Activated CD4-positive, alpha-beta T cell treated with anti-CD3 and anti-CD28 coated beads for 36 hours (primary cell): ENCODE data around the gene MGAT4D. TPM values are rescaled to one million over a fixed set of nuclear protein-coding genes. Genes with fewer than 3 reads are reported as not detected.
"Not testable (repeated sequence)": the region's sequence is repeated elsewhere in the genome, so short reads cannot be mapped to it uniquely, and the experiment has no call there.

Experiments used
- ATAC-seq: fragments of 200-7000 bp; cut with Tn5 transposase; one replicate; pipeline ENCODE4 v1.10.0; 2021; ENCODE audit warnings: mild to moderate bottlenecking, moderate library complexity
- CTCF ChIA-PET: fragments of 350-600 bp; sonication (Branson Sonifier 250); formaldehyde crosslinking; loops from one replicate; lab custom pipeline; 2021; ENCODE audit warnings: antibody characterized with exemption; lab: Charles Lee
- POLR2A ChIA-PET: fragments of 350-600 bp; sonication (Branson Sonifier 250); formaldehyde crosslinking; loops from one replicate; lab custom pipeline; 2021; ENCODE audit warnings: antibody characterized with exemption, inconsistent platforms; lab: Charles Lee
- DNase-seq: peaks from one replicate; pipeline ENCODE4 v3.0.0-alpha.2; 2020
- H3K27ac Mint-ChIP-seq: one replicate; pipeline ENCODE4 v1.8.0; 2021; ENCODE audit warnings: mixed read lengths
- H3K27me3 Mint-ChIP-seq: one replicate; pipeline ENCODE4 v1.8.0; 2021; ENCODE audit warnings: mixed read lengths
- H3K36me3 Mint-ChIP-seq: one replicate; pipeline ENCODE4 v1.8.0; 2021; ENCODE audit warnings: low read depth, mixed read lengths
- H3K4me1 Mint-ChIP-seq: one replicate; pipeline ENCODE4 v1.8.0; 2021; ENCODE audit warnings: mixed read lengths
- H3K4me3 Mint-ChIP-seq: one replicate; pipeline ENCODE4 v1.8.0; 2021; ENCODE audit warnings: mild to moderate bottlenecking, moderate library complexity, mixed read lengths
- H3K9me3 Mint-ChIP-seq: one replicate; pipeline ENCODE4 v1.8.0; 2021; ENCODE audit warnings: low read depth, mixed read lengths
- intact Hi-C, 2 experiments: fragments of 100-400 bp; cut with DNase I in 1 of 2; cut with micrococcal nuclease in 1 of 2; formaldehyde crosslinking; loops; one replicate each; pipeline versions ENCODE4 v1.14.2 to v1.15.1; 2022 to 2024; cut with DNase I, micrococcal nuclease
- total RNA-seq, 2 experiments: library from RNA; stranded (reverse); gene quantifications; one replicate each; pipeline ENCODE4 v1.2.3, GENCODE V29; 2021

The MGAT4D gene
- total RNA-seq, 2 experiments from 2014 or later, result not detected

DNA sequence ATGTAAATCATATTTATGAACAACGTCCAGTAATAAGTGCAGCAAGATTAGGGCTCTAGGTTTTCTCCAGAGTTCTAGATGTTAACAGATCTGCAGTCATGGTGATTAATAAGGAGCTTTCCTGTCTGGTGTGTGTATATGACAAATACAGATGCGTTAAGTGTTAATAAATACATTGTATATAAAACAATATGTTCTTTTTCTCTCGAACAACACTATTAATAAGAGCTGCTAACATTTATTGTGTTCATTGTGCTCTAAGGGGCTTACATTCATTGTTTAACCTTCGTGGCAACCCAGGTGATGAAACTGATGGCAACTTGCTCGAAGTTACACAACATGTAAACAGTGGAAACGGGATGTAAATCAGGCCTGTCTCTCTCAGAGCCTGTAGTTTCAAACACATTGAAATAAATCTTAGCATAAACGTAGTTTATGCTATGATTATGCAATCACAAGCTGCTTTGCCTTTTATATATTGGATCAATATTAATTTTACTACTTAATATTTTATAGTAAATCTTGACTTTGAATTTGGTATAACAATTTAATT lies 70.1 kb downstream of the MGAT4D start:
- peak overlapping the region; percentile 20 for H3K27ac Mint-ChIP-seq
- peak overlapping the region; percentile 72 for H3K4me3 Mint-ChIP-seq
- no peak for ATAC-seq
- intact Hi-C loops, result loop anchor here (1.0 to 5.0 kb wide), 5 partner anchors 55 to 976 kb away; partner anchors contain the start of genes RAB33B (in 1 of the 2) and SCOC (in 1 of the 2)
- H3K9me3 Mint-ChIP-seq, result no peaks in the 10 kb centered on the region
- no peaks in the 10 kb centered on the region for H3K36me3 Mint-ChIP-seq
- ChIA-PET CTCF (interaction anchor here (0.9 to 1.9 kb wide), 6 partner anchors 15 to 96 kb away, joined by 3 to 4 read pairs (median 3); partner anchors contain the start of gene ELMOD2), POLR2A (no interaction called here)
- peaks cover 5% of the 10 kb centered on the region for H3K4me1 Mint-ChIP-seq
- DNase-seq, result no peak
- peaks cover 41% of the 10 kb centered on the region for H3K27me3 Mint-ChIP-seq

GRCh38 chr4:140427106-140427918 lies 70.8 kb downstream of the MGAT4D start, which contains the start of gene CLGN:
Gene CLGN (minus strand): TSS chr4:140427648. CDS start chr4:140413078, 14,570 bp downstream.
- Mint-ChIP-seq H3K36me3 (no peaks in the 10 kb centered on the region), H3K9me3 (no peaks in the 10 kb centered on the region), H3K27me3 (peaks cover 40% of the 10 kb centered on the region), H3K27ac (peak within 1 kb of the TSS; percentile 20), H3K4me1 (peaks cover 5% of the 10 kb centered on the region), H3K4me3 (peak within 1 kb of the TSS; percentile 72)
- DNase-seq (peak; percentile 74), ATAC-seq (peak; percentile 88)
- ChIA-PET POLR2A (no interaction called here), CTCF (interaction anchor here (0.6 to 1.9 kb wide), 8 partner anchors 9 to 97 kb away, joined by 3 to 4 read pairs (median 3); partner anchors contain the start of gene ELMOD2)
- intact Hi-C loops, result loop anchor here (1.0 to 5.0 kb wide), 5 partner anchors 54 to 975 kb away; partner anchors contain the start of genes RAB33B (in 1 of the 2) and SCOC (in 1 of the 2)

- intact Hi-C loops, result loop anchor here (1.0 to 5.0 kb wide), 5 partner anchors 53 to 974 kb away; partner anchors contain the start of genes RAB33B (in 1 of the 2) and SCOC (in 1 of the 2)
- ChIA-PET POLR2A (no interaction called here), CTCF (interaction anchor here (0.6 to 1.5 kb wide), 4 partner anchors 10 to 210 kb away, joined by 3 read pairs; partner anchors contain the start of gene ELMOD2)
- ATAC-seq (peak; percentile 6), DNase-seq (no peak)
- H3K9me3 Mint-ChIP-seq, result no peaks in the 10 kb centered on the region
- H3K4me1 Mint-ChIP-seq, result peaks cover 5% of the 10 kb centered on the region
- peak overlapping the region; percentile 72 for H3K4me3 Mint-ChIP-seq
- H3K27me3 Mint-ChIP-seq, result peaks cover 39% of the 10 kb centered on the region
- H3K36me3 Mint-ChIP-seq, result no peaks in the 10 kb centered on the region
- H3K27ac Mint-ChIP-seq, result no peak overlapping the region
Observed at GRCh38 chr4:140426610-140427105, 71.4 kb downstream of the MGAT4D start.

GRCh38 chr4:140423106-140423505 lies 75.0 kb downstream of the MGAT4D start:
- ChIA-PET POLR2A (no interaction called here), CTCF (no interaction called here)

DNA sequence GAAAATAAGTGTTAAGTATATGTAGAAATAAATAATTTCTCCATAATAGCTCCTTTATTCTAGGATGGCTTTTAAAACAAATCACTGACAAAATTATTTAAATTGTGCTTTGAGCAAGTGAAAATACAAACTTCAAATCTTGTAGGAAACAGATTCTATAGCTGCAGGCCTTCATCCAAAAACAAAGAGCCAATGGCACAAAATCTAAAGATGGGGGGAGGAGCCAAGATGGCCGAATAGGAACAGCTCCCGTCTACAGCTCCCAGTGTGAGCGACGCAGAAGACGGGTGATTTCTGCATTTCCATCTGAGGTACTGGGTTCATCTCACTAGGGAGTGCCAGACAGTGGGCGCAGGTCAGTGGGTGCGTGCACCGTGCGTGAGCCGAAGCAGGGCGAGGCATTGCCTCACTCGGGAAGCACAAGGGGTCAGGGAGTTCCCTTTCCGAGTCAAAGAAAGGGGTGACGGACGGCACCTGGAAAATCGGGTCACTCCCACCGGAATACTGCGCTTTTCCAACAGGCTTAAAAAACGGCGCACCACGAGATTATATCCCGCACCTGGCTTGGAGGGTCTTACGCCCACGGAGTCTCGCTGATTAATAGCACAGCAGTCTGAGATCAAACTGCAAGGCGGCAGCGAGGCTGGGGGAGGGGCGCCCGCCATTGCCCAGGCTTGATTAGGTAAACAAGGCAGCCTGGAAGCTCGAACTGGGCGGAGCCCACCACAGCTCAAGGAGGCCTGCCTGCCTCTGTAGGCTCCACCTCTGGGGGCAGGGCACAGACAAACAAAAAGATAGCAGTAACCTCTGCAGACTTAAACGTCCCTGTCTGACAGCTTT lies 84.7 kb downstream of the MGAT4D start:
- DNase-seq, H3K4me3 Mint-ChIP-seq, H3K27me3 Mint-ChIP-seq, intact Hi-C loops, H3K27ac Mint-ChIP-seq, ATAC-seq, POLR2A ChIA-PET, H3K4me1 Mint-ChIP-seq, H3K9me3 Mint-ChIP-seq, H3K36me3 Mint-ChIP-seq: not testable (repeated sequence)
- CTCF ChIA-PET, result interaction anchor here (1.4 kb wide), 1 partner anchor 15 kb away, joined by 3 read pairs; the partner anchor contains the start of gene CLGN

More at GRCh38 chr4:140423106-140423505, 75.0 kb downstream of the MGAT4D start:
- Mint-ChIP-seq H3K36me3 (no peaks in the 10 kb centered on the region), H3K27me3 (peaks cover 30% of the 10 kb centered on the region), H3K4me3 (no peak overlapping the region), H3K4me1 (peaks cover 5% of the 10 kb centered on the region), H3K27ac (no peak overlapping the region), H3K9me3 (no peaks in the 10 kb centered on the region)
- no peak for ATAC-seq
- intact Hi-C loops, result no loop called here
- DNase-seq, result no peak

- no peaks in the 10 kb centered on the region for H3K4me1 Mint-ChIP-seq
- H3K27ac Mint-ChIP-seq, result no peak overlapping the region
- no peak overlapping the region for H3K4me3 Mint-ChIP-seq
- H3K9me3 Mint-ChIP-seq, result no peaks in the 10 kb centered on the region
- ChIA-PET CTCF (no interaction called here), POLR2A (no interaction called here)
- H3K27me3 Mint-ChIP-seq, result peaks cover 9% of the 10 kb centered on the region
- DNase-seq (no peak), ATAC-seq (no peak)
- no peaks in the 10 kb centered on the region for H3K36me3 Mint-ChIP-seq
- intact Hi-C loops, result no loop called here
Observed at GRCh38 chr4:140408974-140409373, 89.1 kb downstream of the MGAT4D start.

- no peak overlapping the region for H3K27ac Mint-ChIP-seq
- POLR2A ChIA-PET, result no interaction called here
- no peaks in the 10 kb centered on the region for H3K36me3 Mint-ChIP-seq
- intact Hi-C loops, result no loop called here
- CTCF ChIA-PET, result interaction anchor here (0.6 kb wide), 1 partner anchor 56 kb away, joined by 3 read pairs; no protein-coding TSS in a partner anchor
- peaks cover 4% of the 10 kb centered on the region for H3K27me3 Mint-ChIP-seq
- H3K4me1 Mint-ChIP-seq, result no peaks in the 10 kb centered on the region
- H3K4me3 Mint-ChIP-seq, result no peak overlapping the region
- DNase-seq (no peak), ATAC-seq (peak; percentile 26)
- H3K9me3 Mint-ChIP-seq, result no peaks in the 10 kb centered on the region
Observed at GRCh38 chr4:140406292-140406691, 91.8 kb downstream of the MGAT4D start.

DNA sequence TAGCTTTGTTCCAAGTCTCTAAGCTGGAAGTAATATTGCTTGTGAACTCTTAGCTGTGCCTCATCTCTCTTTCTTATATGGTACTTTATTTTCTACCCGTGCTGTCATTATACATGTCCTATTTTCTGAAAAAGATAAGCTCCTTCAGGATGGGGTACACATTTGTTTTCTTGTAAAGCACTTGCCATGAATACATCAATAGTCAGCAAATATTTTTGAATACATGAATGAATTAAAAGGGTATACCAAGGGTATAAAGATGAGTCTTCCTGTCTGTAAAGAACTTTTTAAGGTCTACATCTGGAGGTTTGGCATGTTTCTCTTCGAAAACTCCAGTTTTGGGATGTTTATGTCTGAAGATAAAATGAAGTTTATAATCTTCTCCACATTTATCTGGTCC lies 98.0 kb downstream of the MGAT4D start:
- ChIA-PET CTCF (interaction anchor here (0.6 to 1.1 kb wide), 2 partner anchors 27 to 40 kb away, joined by 3 to 4 read pairs; partner anchors contain the start of gene SCOC), POLR2A (no interaction called here)
- Mint-ChIP-seq H3K27ac (no peak overlapping the region), H3K36me3 (no peaks in the 10 kb centered on the region), H3K9me3 (no peaks in the 10 kb centered on the region), H3K27me3 (peaks cover 5% of the 10 kb centered on the region), H3K4me1 (no peaks in the 10 kb centered on the region), H3K4me3 (no peak overlapping the region)
- intact Hi-C loops, result no loop called here
- DNase-seq (no peak), ATAC-seq (no peak)

GRCh38 chr4:140395668-140396067 lies 102.4 kb downstream of the MGAT4D start:
- intact Hi-C loops, result no loop called here
- no peak for ATAC-seq
- CTCF ChIA-PET, result no interaction called here
- Mint-ChIP-seq H3K4me3 (no peak overlapping the region), H3K36me3 (no peaks in the 10 kb centered on the region), H3K27ac (no peak overlapping the region), H3K9me3 (no peaks in the 10 kb centered on the region), H3K4me1 (no peaks in the 10 kb centered on the region), H3K27me3 (peaks cover 3% of the 10 kb centered on the region)
- POLR2A ChIA-PET, result no interaction called here
- DNase-seq, result no peak
